OCI-LY3 (cell line): ENCODE measurements around the gene SH3PXD2A.
"Not testable (repeated sequence)": the region's sequence is repeated elsewhere in the genome, so short reads cannot be mapped to it uniquely, and the experiment has no call there.

ENCODE experiments used
- CTCF ChIP-seq: fragments of 200-600, 300-600 bp; sonication (generic); IDR thresholded peaks from 2 replicates; pipeline ENCODE4 v1.5.1; 2014; ENCODE audit warnings: antibody characterized with exemption, low read length, low read depth
- EZH2phosphoT487 ChIP-seq: fragments of 200-600 bp; shearing (Covaris generic); IDR thresholded peaks from 2 replicates; pipeline ENCODE4 v1.6.1; 2018; ENCODE audit warnings: antibody characterized with exemption, mixed run types, low read depth

GRCh38 chr10:103632871-103633270 lies 222.5 kb downstream of the SH3PXD2A start:
- TF ChIP-seq CTCF, EZH2phosphoT487: not testable (repeated sequence)
